Sigmoid colon (tissue), 4 donors: ENCODE results near the gene P2RX5.

ENCODE experiments used
- CTCF ChIP-seq, 4 experiments: fragments of 450-650 bp in 3 of 4; fragments of 200-600 bp in 1 of 4; IDR thresholded peaks; one replicate each; pipeline ENCODE4 v1.5.1; 2016 to 2019; ENCODE audit warnings: antibody characterized with exemption in 4 of 4, mild to moderate bottlenecking in 3 of 4, moderate library complexity in 2 of 4
- POLR2AphosphoS5 ChIP-seq, 4 donors: sonication (generic); formaldehyde crosslinking; IDR thresholded peaks; one replicate each; pipeline ENCODE4 v1.6.1; 2017; ENCODE audit warnings: antibody characterized with exemption in 4 of 4

- TF ChIP-seq CTCF (IDR thresholded peaks at IDR 0.05) (no peak), POLR2AphosphoS5 (IDR thresholded peaks at IDR 0.05) (no peak)
These were observed 65.2 kb downstream of the P2RX5 start for GRCh38 chr17:3630781-3631180.
